Measurements from ENCODE around the gene LRRC2. TPM values are rescaled to one million over a fixed set of nuclear protein-coding genes. Genes with fewer than 3 reads are reported as not detected.

Gene LRRC2
- total RNA-seq = not detected

GRCh38 chr3:46566040-46566641 lies at the start of gene LRRC2:
Gene LRRC2, minus strand, starts transcription at chr3:46566302. Its CDS starts 14,711 bp downstream, at chr3:46551591.
- intact Hi-C loops (cut with DNase I) = no loop called here
- peak within 1 kb of the TSS; percentile 50 to 60 for H3K4me3 ChIP-seq
- no peaks in the 10 kb centered on the region for H3K27me3 ChIP-seq
- H3K9me3 ChIP-seq = no peaks in the 10 kb centered on the region
- peaks cover 3 to 7% of the 10 kb centered on the region in 2 donors for H3K4me1 ChIP-seq
- H3K36me3 ChIP-seq = no peaks in the 10 kb centered on the region
- H3K27ac ChIP-seq = no peak within 1 kb of the TSS
- no peak for DNase-seq (ENCODE audit: low spot score in 2 of 2)
- TF ChIP-seq CTCF (IDR thresholded peaks at IDR 0.05) = no peak

GRCh38 chr3:46615050-46615775 lies 49.1 kb upstream of the LRRC2 start:
- H3K27me3 ChIP-seq = no peaks in the 10 kb centered on the region
- H3K4me3 ChIP-seq = no peak overlapping the region
- intact Hi-C loops (cut with DNase I) = no loop called here
- DNase-seq (ENCODE audit: low spot score in 2 of 2) = no peak
- no peaks in the 10 kb centered on the region for H3K4me1 ChIP-seq
- TF ChIP-seq CTCF (IDR thresholded peaks at IDR 0.05) = no peak
- no peaks in the 10 kb centered on the region for H3K9me3 ChIP-seq
- H3K27ac ChIP-seq = no peak overlapping the region
- no peaks in the 10 kb centered on the region for H3K36me3 ChIP-seq

- DNase-seq (ENCODE audit: low spot score in 2 of 2) = no peak
- no peak for TF ChIP-seq CTCF (IDR thresholded peaks at IDR 0.05)
- Histone ChIP-seq H3K4me3 (no peak overlapping the region), H3K36me3 (no peaks in the 10 kb centered on the region), H3K27me3 (no peaks in the 10 kb centered on the region), H3K4me1 (no peaks in the 10 kb centered on the region), H3K27ac (no peak overlapping the region), H3K9me3 (no peaks in the 10 kb centered on the region)
- intact Hi-C loops (cut with DNase I) = no loop called here
Measured at GRCh38 chr3:46614431-46614830, 48.3 kb upstream of the LRRC2 start.

GRCh38 chr3:46613313-46614005 lies 47.4 kb upstream of the LRRC2 start:
- H3K9me3 ChIP-seq = no peaks in the 10 kb centered on the region
- TF ChIP-seq CTCF (IDR thresholded peaks at IDR 0.05) = no peak
- intact Hi-C loops (cut with DNase I) = no loop called here
- no peaks in the 10 kb centered on the region for H3K27me3 ChIP-seq
- H3K4me1 ChIP-seq = no peaks in the 10 kb centered on the region
- H3K27ac ChIP-seq = no peak overlapping the region
- no peak for DNase-seq (ENCODE audit: low spot score in 2 of 2)
- H3K36me3 ChIP-seq = no peaks in the 10 kb centered on the region
- H3K4me3 ChIP-seq = no peak overlapping the region

GRCh38 chr3:46612324-46612723 lies 46.2 kb upstream of the LRRC2 start, which contains the start of gene FAM240A:
Gene FAM240A, plus strand, starts transcription at chr3:46612525. Its CDS starts 159 bp downstream, at chr3:46612684.
- H3K4me1 ChIP-seq = no peaks in the 10 kb centered on the region
- no peaks in the 10 kb centered on the region for H3K36me3 ChIP-seq
- no peaks in the 10 kb centered on the region for H3K27me3 ChIP-seq
- no peaks in the 10 kb centered on the region for H3K9me3 ChIP-seq
- no peak within 1 kb of the TSS for H3K27ac ChIP-seq
- no peak for DNase-seq (ENCODE audit: low spot score in 2 of 2)
- intact Hi-C loops (cut with DNase I) = no loop called here
- TF ChIP-seq CTCF (IDR thresholded peaks at IDR 0.05) = no peak
- no peak within 1 kb of the TSS for H3K4me3 ChIP-seq

All from ascending aorta (tissue), 2 donors.